ENCODE results near the gene AIFM3.

GRCh38 chr22:20979940-20980453 lies 12.9 kb downstream of the AIFM3 start:
- TF ChIP-seq ZNF354B (CRISPR knock-in tag; IDR thresholded peaks at IDR 0.05), result no peak
- TF ChIP-seq ONECUT2 (CRISPR knock-in tag; IDR thresholded peaks at IDR 0.05), result no peak
